Body of pancreas (tissue), 4 donors: ENCODE results near the gene PRUNE2.

Experiments used
- CTCF ChIP-seq, 7 experiments: fragments of 450-650 bp in 4 of 7; fragments of 200-600 bp in 3 of 7; sonication (generic) in 3 of 7; IDR thresholded peaks; one replicate each; pipeline ENCODE4 v1.5.1; 2016 to 2019; ENCODE audit warnings: antibody characterized with exemption in 7 of 7
- POLR2A ChIP-seq, 3 donors: fragments of 450-650 bp; IDR thresholded peaks; one replicate each; pipeline ENCODE4 v1.6.1; 2016; ENCODE audit warnings: antibody characterized with exemption in 3 of 3, mild to moderate bottlenecking in 2 of 3

GRCh38 chr9:76628155-76628554, 277.8 kb downstream of the PRUNE2 start:
- TF ChIP-seq POLR2A (IDR thresholded peaks at IDR 0.05) (no peak), CTCF (IDR thresholded peaks at IDR 0.05) (no peak)
